Choroid plexus epithelial cell (primary cell): ENCODE results near the gene POU3F1.

Source experiments
- DNase-seq: peaks from one replicate; pipeline ENCODE4 v3.0.0-alpha.2; 2010; ENCODE audit warnings: low read depth
- H3K4me3 ChIP-seq: 2 replicates; pipeline ENCODE4 v1.5.1; 2011; ENCODE audit warnings: low read depth, mild to moderate bottlenecking, control low read depth, low read length, moderate library complexity
- TF ChIP-seq, protein P1 (sequence below): conservative IDR thresholded peaks from 2 replicates; pipeline ENCODE4 v1.5.1; 2011; ENCODE audit warnings: low read depth, mild to moderate bottlenecking, control low read depth, inconsistent platforms, low read length, moderate library complexity

The POU3F1 gene

DNA sequence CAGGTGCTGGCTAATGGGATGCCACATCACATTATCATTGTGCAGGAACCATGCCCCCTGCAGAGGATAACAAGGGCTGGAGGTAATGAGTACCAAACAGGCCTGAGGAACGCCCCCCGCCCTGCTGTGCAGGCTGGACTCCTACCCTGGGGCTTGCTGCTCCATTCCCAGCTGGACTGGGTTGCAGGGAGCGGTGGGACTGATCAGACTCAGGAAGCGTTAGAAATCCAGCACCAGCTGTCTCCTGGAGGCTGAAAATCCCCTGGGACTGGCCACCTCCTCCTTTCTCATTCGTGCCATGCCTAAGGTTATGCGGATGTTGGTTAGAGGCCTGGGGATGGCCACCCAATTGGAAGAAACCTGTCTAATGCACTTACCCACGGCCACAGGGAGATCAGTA lies 36.9 kb upstream of the POU3F1 start:
- TF ChIP-seq, protein P1, sequence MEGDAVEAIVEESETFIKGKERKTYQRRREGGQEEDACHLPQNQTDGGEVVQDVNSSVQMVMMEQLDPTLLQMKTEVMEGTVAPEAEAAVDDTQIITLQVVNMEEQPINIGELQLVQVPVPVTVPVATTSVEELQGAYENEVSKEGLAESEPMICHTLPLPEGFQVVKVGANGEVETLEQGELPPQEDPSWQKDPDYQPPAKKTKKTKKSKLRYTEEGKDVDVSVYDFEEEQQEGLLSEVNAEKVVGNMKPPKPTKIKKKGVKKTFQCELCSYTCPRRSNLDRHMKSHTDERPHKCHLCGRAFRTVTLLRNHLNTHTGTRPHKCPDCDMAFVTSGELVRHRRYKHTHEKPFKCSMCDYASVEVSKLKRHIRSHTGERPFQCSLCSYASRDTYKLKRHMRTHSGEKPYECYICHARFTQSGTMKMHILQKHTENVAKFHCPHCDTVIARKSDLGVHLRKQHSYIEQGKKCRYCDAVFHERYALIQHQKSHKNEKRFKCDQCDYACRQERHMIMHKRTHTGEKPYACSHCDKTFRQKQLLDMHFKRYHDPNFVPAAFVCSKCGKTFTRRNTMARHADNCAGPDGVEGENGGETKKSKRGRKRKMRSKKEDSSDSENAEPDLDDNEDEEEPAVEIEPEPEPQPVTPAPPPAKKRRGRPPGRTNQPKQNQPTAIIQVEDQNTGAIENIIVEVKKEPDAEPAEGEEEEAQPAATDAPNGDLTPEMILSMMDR, result no peak
- no peak for DNase-seq

DNA sequence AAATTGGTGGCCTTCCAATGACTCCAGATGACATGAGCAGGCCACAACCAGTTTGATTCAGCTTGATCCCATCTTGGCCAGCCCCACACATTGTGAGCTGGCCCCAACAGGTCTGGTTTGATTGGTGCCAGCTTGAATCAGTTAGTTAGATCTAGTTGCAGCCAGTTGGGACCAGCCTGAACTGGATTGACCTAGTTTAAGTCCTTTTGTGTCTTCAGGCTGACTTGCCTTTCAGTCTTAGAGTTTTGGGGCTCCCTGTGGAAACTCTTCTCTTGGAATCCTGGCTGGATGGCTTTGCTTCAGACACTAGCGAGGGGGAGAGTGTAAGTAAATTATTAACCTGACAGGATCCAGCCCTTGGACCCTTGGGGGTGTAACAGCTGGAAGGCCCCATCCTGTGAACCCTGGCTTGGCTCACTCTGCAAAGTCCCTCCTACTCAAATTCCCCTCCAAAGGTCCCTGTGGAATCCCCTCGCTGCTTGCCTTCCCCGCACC lies 36.2 kb upstream of the POU3F1 start:
- no peak for DNase-seq
- TF ChIP-seq, protein P1, result no peak
- no peak overlapping the region for H3K4me3 ChIP-seq

More for the DNA sequence above, 36.9 kb upstream of the POU3F1 start:
- no peak overlapping the region for H3K4me3 ChIP-seq

DNA sequence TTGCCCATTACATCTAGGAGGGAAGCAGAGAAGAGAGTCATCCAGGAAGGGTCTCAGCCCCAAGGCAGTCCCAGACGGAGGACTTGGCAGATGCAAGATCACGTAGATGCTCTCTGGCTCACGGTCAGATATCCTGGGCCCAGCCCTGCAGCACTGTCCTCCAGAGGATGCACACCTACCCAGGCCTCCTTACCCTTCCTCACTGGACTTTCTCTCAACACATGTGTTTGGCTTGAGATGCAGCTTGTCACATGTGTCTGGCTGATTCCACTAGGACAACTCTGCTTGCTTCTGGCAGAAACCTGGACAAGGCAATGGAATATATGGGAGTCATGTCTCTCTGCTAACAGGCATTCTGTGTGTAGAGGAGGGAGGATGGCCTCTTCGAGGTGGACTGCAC lies 32.4 kb upstream of the POU3F1 start:
- TF ChIP-seq, protein P1, result no peak
- H3K4me3 ChIP-seq, result no peak overlapping the region
- no peak for DNase-seq

DNA sequence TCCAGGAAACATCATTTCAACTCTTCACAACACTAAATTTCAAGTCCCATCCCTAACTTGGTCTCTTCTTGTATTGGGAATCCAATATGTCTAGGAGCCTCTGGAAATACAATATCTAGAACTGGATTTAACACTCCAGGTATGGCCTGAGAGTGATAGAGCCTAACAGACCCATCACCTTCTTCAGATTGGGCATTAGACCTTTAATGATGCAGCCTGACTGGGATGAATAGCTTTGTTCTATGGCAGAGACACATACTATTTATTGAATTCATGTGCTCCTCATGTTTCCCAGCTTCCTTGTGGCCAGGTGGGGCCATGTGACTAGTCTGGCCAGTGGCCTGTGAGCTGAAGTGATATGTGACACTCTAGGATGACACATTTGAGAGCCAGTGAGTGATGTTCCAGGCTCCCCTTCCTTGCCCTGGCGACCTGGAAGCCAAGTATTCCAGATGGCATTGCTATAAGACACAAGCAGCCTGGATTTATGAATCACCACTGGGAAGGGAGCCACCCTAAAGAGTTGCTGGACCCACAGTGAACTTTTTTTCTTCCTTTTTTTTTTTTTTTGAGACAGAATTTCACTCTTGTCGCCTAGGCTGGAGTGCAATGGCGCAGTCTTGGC lies 31.0 kb upstream of the POU3F1 start:
- H3K4me3 ChIP-seq, result no peak overlapping the region
- TF ChIP-seq, protein P1, result no peak
- DNase-seq, result no peak

DNA sequence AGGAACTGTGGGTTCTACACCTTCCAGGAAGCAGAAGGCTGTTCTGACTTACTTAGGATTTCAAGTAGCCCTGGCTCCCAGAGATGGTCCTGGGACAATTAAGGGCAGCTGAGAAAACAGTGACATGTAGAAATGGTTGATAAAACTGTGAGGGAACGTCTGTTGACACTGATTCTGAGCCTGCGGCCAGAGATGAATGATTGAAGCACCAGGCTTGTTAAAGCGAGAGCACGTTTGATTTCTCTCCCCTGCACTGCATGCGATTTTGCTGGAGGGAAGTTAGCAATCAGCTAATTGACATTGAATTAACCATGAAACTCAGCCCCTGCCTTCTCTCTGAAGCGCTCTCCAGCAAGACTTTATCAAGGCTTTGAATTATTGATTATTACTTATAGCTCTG lies 29.9 kb upstream of the POU3F1 start:
- no peak for DNase-seq
- H3K4me3 ChIP-seq, result no peak overlapping the region
- TF ChIP-seq, protein P1, result no peak

DNA sequence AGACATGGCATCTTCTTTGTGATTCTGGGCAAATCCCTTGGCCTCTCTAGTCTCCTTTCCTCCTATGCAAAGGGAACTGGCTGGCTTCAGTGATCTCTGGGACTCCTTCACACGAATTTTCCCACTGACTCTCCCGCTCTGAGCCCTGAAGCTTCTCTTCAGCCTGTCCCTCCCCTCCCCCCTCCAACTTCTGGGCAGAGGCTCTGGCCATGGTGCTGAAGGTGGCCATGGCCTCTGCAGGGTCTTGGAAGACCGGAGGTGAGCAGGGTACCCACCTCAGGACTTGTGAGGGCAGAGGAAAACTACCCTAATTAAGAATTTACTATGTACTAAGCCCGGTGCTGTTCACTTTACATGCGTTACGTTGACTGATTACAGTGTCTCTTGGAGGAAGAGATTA lies 29.4 kb upstream of the POU3F1 start:
- TF ChIP-seq, protein P1, result no peak
- H3K4me3 ChIP-seq, result no peak overlapping the region
- peak; percentile 44 for DNase-seq

DNA sequence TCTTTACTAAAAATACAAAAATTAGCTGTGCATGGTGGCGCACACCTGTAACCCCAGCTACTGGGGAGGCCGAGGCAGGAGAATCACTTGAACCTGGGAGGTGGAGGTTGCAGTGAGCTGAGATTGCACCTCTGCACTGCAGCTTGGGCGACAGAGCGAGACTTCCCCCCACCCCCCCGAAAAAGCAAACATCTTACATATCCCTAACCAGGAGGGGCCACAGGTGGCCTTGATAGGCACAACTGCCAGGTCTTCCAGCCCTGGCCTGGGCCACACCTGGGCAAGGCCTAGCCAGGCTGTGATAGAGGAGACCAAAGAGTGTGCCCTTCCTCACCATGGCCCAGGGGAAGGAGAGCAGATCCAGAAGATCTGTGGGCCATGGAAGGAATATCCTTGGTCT lies 28.6 kb upstream of the POU3F1 start:
- H3K4me3 ChIP-seq, result no peak overlapping the region
- no peak for DNase-seq
- TF ChIP-seq, protein P1, result no peak
